Measurements from ENCODE around the gene PKN2.

- TF ChIP-seq EZH2 (optimal IDR thresholded peaks at IDR 0.05; ENCODE audit: low read depth, low read length) (no peak), CTCF (IDR thresholded peaks at IDR 0.05; ENCODE audit: low read length) (no peak)
These were observed 99.1 kb downstream of the PKN2 start for GRCh38 chr1:88783145-88783544.
